SU-DHL-6 (cell line): ENCODE data around the gene SP8.

ENCODE experiments used
- H2AFZ ChIP-seq: fragments of 200-600 bp; sonication (generic); 2 replicates; pipeline ENCODE4 v1.6.1; 2014; ENCODE audit warnings: low read depth, mild to moderate bottlenecking, moderate library complexity, mixed read lengths, antibody characterized with exemption, low read length; ENCODE audit not compliant: severe bottlenecking
- H3F3A ChIP-seq: fragments of 200-600 bp; shearing (Covaris generic); 2 replicates; pipeline ENCODE4 v1.6.0; 2016; ENCODE audit warnings: antibody characterized with exemption, mild to moderate bottlenecking; ENCODE audit not compliant: insufficient read depth
- H3K27ac ChIP-seq: fragments of 200-600 bp; sonication (generic); 2 replicates; pipeline ENCODE4 v1.5.1; 2016; ENCODE audit warnings: low read depth, mild to moderate bottlenecking, low read length, moderate library complexity, mixed read lengths
- H3K27me3 ChIP-seq: fragments of 200-600 bp; sonication (generic), shearing (Covaris generic); 2 replicates; pipeline ENCODE4 v1.6.0; 2014; ENCODE audit warnings: mild to moderate bottlenecking, low read length
- H3K36me3 ChIP-seq: fragments of 200-600 bp; sonication (generic); 2 replicates; pipeline ENCODE4 v1.6.1; 2014; ENCODE audit warnings: mild to moderate bottlenecking, low read length, mixed read lengths
- H3K4me2 ChIP-seq: fragments of 300-600, 200-600 bp; shearing (Covaris generic), sonication (generic); 2 replicates; pipeline ENCODE4 v1.6.0; 2014; ENCODE audit warnings: low read length, low read depth, mild to moderate bottlenecking; ENCODE audit not compliant: poor library complexity, severe bottlenecking
- H3K4me3 ChIP-seq: fragments of 200-600 bp; sonication (generic); 2 replicates; pipeline ENCODE4 v1.5.1; 2014; ENCODE audit warnings: antibody characterized with exemption, low read length, mild to moderate bottlenecking, mixed read lengths; ENCODE audit not compliant: insufficient read depth, poor library complexity, severe bottlenecking
- H3K79me2 ChIP-seq: fragments of 200-600 bp; sonication (generic); 2 replicates; pipeline ENCODE4 v1.6.1; 2014; ENCODE audit warnings: mild to moderate bottlenecking, low read length, moderate library complexity; ENCODE audit not compliant: insufficient read depth
- H3K9ac ChIP-seq: fragments of 200-600 bp; sonication (generic); 2 replicates; pipeline ENCODE4 v1.7.0; 2014; ENCODE audit warnings: mild to moderate bottlenecking, low read length
- H3K9me2 ChIP-seq: fragments of 200-600 bp; sonication (generic); replicated peaks from 2 replicates; pipeline ENCODE4 v1.6.1; 2014; ENCODE audit warnings: low read length; ENCODE audit not compliant: insufficient read depth
- H3K9me3 ChIP-seq: fragments of 200-600 bp; sonication (generic); 2 replicates; pipeline ENCODE4 v1.6.1; 2014; ENCODE audit warnings: low read length, mixed read lengths; ENCODE audit not compliant: insufficient read depth
- H4K20me1 ChIP-seq: fragments of 200-600 bp; sonication (generic); 2 replicates; pipeline ENCODE4 v1.6.1; 2014; ENCODE audit warnings: low read depth, mild to moderate bottlenecking, antibody characterized with exemption, low read length, moderate library complexity, mixed read lengths
- EZH2phosphoT487 ChIP-seq: fragments of 200-600 bp; sonication (generic), shearing (Covaris generic); conservative IDR thresholded peaks from 2 replicates; pipeline ENCODE4 v1.6.1; 2018; ENCODE audit warnings: mild to moderate bottlenecking, antibody characterized with exemption, low read length, moderate library complexity, mixed read lengths
- TF ChIP-seq, protein P1 (sequence below): fragments of 200-600 bp; sonication (generic); IDR thresholded peaks from one replicate; pipeline ENCODE4 v1.5.1; 2017; ENCODE audit warnings: antibody characterized with exemption, mild to moderate bottlenecking, low read length, moderate library complexity; ENCODE audit not compliant: insufficient read depth, poor library complexity, severe bottlenecking

Gene SP8

DNA sequence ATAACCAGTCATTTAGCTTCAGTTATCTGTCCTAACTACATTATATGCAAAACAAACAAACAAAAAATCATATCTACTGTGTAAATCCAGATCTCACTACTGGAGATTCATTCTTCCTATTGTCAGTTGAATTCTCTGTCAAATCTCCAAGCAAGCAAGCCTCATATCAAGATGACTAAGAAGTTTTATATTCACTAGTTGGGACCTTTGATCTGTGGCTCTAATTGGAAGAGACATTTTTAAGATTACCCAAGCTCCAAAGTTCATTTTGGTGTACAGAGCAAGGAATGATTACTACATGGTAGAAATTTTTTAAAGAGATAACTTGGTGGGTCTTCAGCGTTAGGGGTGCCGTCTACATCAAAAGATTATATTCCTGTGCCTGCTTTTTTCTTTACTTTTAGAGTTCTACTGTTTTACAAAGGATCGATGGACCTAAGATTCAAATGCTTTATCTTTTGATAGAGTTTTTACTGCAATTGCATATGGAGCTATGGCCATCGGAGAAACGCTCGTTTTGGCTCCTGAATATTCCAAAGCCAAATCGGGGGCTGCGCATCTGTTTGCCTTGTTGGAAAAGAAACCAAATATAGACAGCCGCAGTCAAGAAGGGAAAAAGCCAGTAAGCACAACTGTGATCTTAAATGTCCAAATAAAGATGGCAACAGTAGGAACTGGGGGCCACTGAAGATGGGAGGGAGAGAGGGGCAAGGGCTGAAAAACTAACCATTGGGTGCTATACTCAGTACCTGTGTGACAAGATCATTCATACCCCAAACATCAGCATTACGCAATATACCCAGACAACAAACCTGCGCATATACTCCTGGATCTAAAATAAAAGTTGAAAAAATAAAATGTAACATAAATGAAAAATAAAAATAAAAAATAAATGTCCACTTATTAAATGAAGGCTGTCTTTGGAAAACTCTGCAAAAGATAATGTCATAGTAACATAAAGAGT, 47.9 kb downstream of the SP8 start:
- no peak for TF ChIP-seq EZH2phosphoT487
- TF ChIP-seq, protein P1, sequence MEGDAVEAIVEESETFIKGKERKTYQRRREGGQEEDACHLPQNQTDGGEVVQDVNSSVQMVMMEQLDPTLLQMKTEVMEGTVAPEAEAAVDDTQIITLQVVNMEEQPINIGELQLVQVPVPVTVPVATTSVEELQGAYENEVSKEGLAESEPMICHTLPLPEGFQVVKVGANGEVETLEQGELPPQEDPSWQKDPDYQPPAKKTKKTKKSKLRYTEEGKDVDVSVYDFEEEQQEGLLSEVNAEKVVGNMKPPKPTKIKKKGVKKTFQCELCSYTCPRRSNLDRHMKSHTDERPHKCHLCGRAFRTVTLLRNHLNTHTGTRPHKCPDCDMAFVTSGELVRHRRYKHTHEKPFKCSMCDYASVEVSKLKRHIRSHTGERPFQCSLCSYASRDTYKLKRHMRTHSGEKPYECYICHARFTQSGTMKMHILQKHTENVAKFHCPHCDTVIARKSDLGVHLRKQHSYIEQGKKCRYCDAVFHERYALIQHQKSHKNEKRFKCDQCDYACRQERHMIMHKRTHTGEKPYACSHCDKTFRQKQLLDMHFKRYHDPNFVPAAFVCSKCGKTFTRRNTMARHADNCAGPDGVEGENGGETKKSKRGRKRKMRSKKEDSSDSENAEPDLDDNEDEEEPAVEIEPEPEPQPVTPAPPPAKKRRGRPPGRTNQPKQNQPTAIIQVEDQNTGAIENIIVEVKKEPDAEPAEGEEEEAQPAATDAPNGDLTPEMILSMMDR = no peak
- no peaks in the 10 kb centered on the region for H3K27me3 ChIP-seq
- H3F3A ChIP-seq = no peaks in the 10 kb centered on the region
- no peak overlapping the region for H3K4me3 ChIP-seq
- H3K9me3 ChIP-seq = no peaks in the 10 kb centered on the region
- no peaks in the 10 kb centered on the region for H3K36me3 ChIP-seq
- no peak overlapping the region for H3K27ac ChIP-seq
- H2AFZ ChIP-seq = no peak overlapping the region
- H3K9ac ChIP-seq = no peak overlapping the region
- no peaks in the 10 kb centered on the region for H4K20me1 ChIP-seq
- H3K79me2 ChIP-seq = no peaks in the 10 kb centered on the region
- no peak overlapping the region for H3K4me2 ChIP-seq
- no peaks in the 10 kb centered on the region for H3K9me2 ChIP-seq

GRCh38 chr7:20737840-20738448, 48.7 kb downstream of the SP8 start:
- no peak overlapping the region for H3K27ac ChIP-seq
- H3K9ac ChIP-seq = no peak overlapping the region
- no peaks in the 10 kb centered on the region for H3F3A ChIP-seq

GRCh38 chr7:20735346-20736065, 51.2 kb downstream of the SP8 start:
- no peaks in the 10 kb centered on the region for H3K36me3 ChIP-seq
- H3K9ac ChIP-seq = no peak overlapping the region
- no peaks in the 10 kb centered on the region for H4K20me1 ChIP-seq
- no peak overlapping the region for H3K27ac ChIP-seq
- H3K9me3 ChIP-seq = no peaks in the 10 kb centered on the region
- H3K4me2 ChIP-seq = no peak overlapping the region
- no peaks in the 10 kb centered on the region for H3K9me2 ChIP-seq
- no peak overlapping the region for H2AFZ ChIP-seq
- no peaks in the 10 kb centered on the region for H3F3A ChIP-seq
- TF ChIP-seq EZH2phosphoT487 = no peak
- TF ChIP-seq, protein P1 = no peak
- no peak overlapping the region for H3K4me3 ChIP-seq
- H3K79me2 ChIP-seq = no peaks in the 10 kb centered on the region
- no peaks in the 10 kb centered on the region for H3K27me3 ChIP-seq

More at GRCh38 chr7:20737840-20738448, 48.7 kb downstream of the SP8 start:
- Histone ChIP-seq H3K9me3 (no peaks in the 10 kb centered on the region), H3K9me2 (no peaks in the 10 kb centered on the region), H3K27me3 (no peaks in the 10 kb centered on the region), H3K36me3 (no peaks in the 10 kb centered on the region), H2AFZ (no peak overlapping the region), H3K4me2 (no peak overlapping the region), H4K20me1 (no peaks in the 10 kb centered on the region), H3K4me3 (no peak overlapping the region), H3K79me2 (no peaks in the 10 kb centered on the region)
- no peak for TF ChIP-seq EZH2phosphoT487
